ENCODE measurements around the gene PRSS36.
A peak's percentile ranks its signal among the peaks of the same experiment; 100 is the strongest.

- TF ChIP-seq CTCF (IDR thresholded peaks at IDR 0.05; ENCODE audit: insufficient read depth, low read length, poor library complexity, severe bottlenecking) (peak; percentile 41), EZH2phosphoT487 (conservative IDR thresholded peaks at IDR 0.05; ENCODE audit: low read length) (no peak)
Observed at GRCh38 chr16:31105677-31106213, 44.1 kb downstream of the PRSS36 start.
